HEK293 (cell line): ENCODE data around the gene GNPDA1.
A peak's percentile ranks its signal among the peaks of the same experiment; 100 is the strongest.

ENCODE experiments used
- BCL11A ChIP-seq: fragments of 450-650 bp; formaldehyde crosslinking; IDR thresholded peaks from 2 replicates; pipeline ENCODE4 v1.5.1; 2016; ENCODE audit warnings: low read depth, missing biosample characterization, missing genetic modification characterization
- GFI1B ChIP-seq: fragments of 450-650 bp; formaldehyde crosslinking; IDR thresholded peaks from 2 replicates; pipeline ENCODE4 v1.5.1; 2016; ENCODE audit warnings: missing biosample characterization, missing genetic modification characterization
- KLF8 ChIP-seq: fragments of 450-650 bp; formaldehyde crosslinking; IDR thresholded peaks from 2 replicates; pipeline ENCODE4 v1.5.1; 2016; ENCODE audit warnings: missing biosample characterization, missing genetic modification characterization
- MEIS1 ChIP-seq: sonication (generic); formaldehyde crosslinking; IDR thresholded peaks from 2 replicates; pipeline ENCODE4 v1.8.1; 2022; ENCODE audit warnings: missing genetic modification reagents, mild to moderate bottlenecking, borderline replicate concordance
- ZBTB44 ChIP-seq: fragments of 450-650 bp; IDR thresholded peaks from 2 replicates; pipeline ENCODE4 v1.5.1; 2018; ENCODE audit warnings: missing biosample characterization, mild to moderate bottlenecking, missing genetic modification characterization
- ZIC2 ChIP-seq: fragments of 450-650 bp; formaldehyde crosslinking; IDR thresholded peaks from 2 replicates; pipeline ENCODE4 v1.5.1; 2016; ENCODE audit warnings: missing biosample characterization, missing genetic modification characterization
- ZNF157 ChIP-seq: fragments of 450-650 bp; formaldehyde crosslinking; IDR thresholded peaks from 2 replicates; pipeline ENCODE4 v1.5.1; 2016; ENCODE audit warnings: missing biosample characterization, missing genetic modification characterization
- ZNF175 ChIP-seq: fragments of 450-650 bp; formaldehyde crosslinking; IDR thresholded peaks from 2 replicates; pipeline ENCODE4 v1.5.1; 2016; ENCODE audit warnings: missing biosample characterization, missing genetic modification characterization
- ZNF19 ChIP-seq: fragments of 450-650 bp; formaldehyde crosslinking; IDR thresholded peaks from 2 replicates; pipeline ENCODE4; 2016; ENCODE audit warnings: missing biosample characterization, missing genetic modification characterization, low read depth
- ZNF202 ChIP-seq: fragments of 450-650 bp; formaldehyde crosslinking; IDR thresholded peaks from 2 replicates; pipeline ENCODE4 v1.5.1; 2016; ENCODE audit warnings: missing biosample characterization, missing genetic modification characterization, borderline replicate concordance
- ZNF214 ChIP-seq: fragments of 450-650 bp; formaldehyde crosslinking; IDR thresholded peaks from 2 replicates; pipeline ENCODE4 v1.5.1; 2017; ENCODE audit warnings: missing biosample characterization, mild to moderate bottlenecking, missing genetic modification characterization, borderline replicate concordance
- ZNF24 ChIP-seq: fragments of 450-650 bp; formaldehyde crosslinking; IDR thresholded peaks from 2 replicates; pipeline ENCODE4 v1.5.1; 2016; ENCODE audit warnings: missing biosample characterization, missing genetic modification characterization
- ZNF266 ChIP-seq: fragments of 450-650 bp; formaldehyde crosslinking; IDR thresholded peaks from 2 replicates; pipeline ENCODE4 v1.5.1; 2016; ENCODE audit warnings: missing biosample characterization, missing genetic modification characterization, low read depth
- ZNF48 ChIP-seq: fragments of 450-650 bp; formaldehyde crosslinking; IDR thresholded peaks from 2 replicates; pipeline ENCODE4 v1.5.1; 2016; ENCODE audit warnings: missing biosample characterization, missing genetic modification characterization
- ZNF624 ChIP-seq: fragments of 450-650 bp; formaldehyde crosslinking; IDR thresholded peaks from 2 replicates; pipeline ENCODE4 v1.5.1; 2017; ENCODE audit warnings: missing biosample characterization, missing genetic modification characterization
- ZNF639 ChIP-seq: fragments of 450-650 bp; formaldehyde crosslinking; IDR thresholded peaks from 2 replicates; pipeline ENCODE4 v1.5.1; 2016; ENCODE audit warnings: missing biosample characterization, missing genetic modification characterization
- ZNF701 ChIP-seq: fragments of 450-650 bp; formaldehyde crosslinking; IDR thresholded peaks from 2 replicates; pipeline ENCODE4 v1.5.1; 2016; ENCODE audit warnings: missing biosample characterization, missing genetic modification characterization
- ZNF707 ChIP-seq: fragments of 450-650 bp; formaldehyde crosslinking; IDR thresholded peaks from 2 replicates; pipeline ENCODE4 v1.5.1; 2016; ENCODE audit warnings: missing biosample characterization, missing genetic modification characterization
- ZXDB ChIP-seq: fragments of 450-650 bp; formaldehyde crosslinking; IDR thresholded peaks from 2 replicates; pipeline ENCODE4 v1.5.1; 2016; ENCODE audit warnings: missing biosample characterization, missing genetic modification characterization
- TF ChIP-seq, protein P1 (sequence below): fragments of 450-650 bp; IDR thresholded peaks from 2 replicates; pipeline ENCODE4 v1.5.1; 2018; ENCODE audit warnings: missing biosample characterization, missing genetic modification characterization
- TF ChIP-seq, protein P2 (sequence below): fragments of 450-650 bp; formaldehyde crosslinking; IDR thresholded peaks from 2 replicates; pipeline ENCODE4 v1.5.1; 2016; ENCODE audit warnings: missing biosample characterization, missing genetic modification characterization
- TF ChIP-seq, protein P3 (sequence below): fragments of 450-650 bp; formaldehyde crosslinking; IDR thresholded peaks from 2 replicates; pipeline ENCODE4 v1.5.0; 2017; ENCODE audit warnings: missing biosample characterization, missing genetic modification characterization, borderline replicate concordance
- TF ChIP-seq, protein P4 (sequence below): fragments of 450-650 bp; formaldehyde crosslinking; IDR thresholded peaks from 2 replicates; pipeline ENCODE4 v1.5.1; 2016; ENCODE audit warnings: missing biosample characterization, missing genetic modification characterization
- TF ChIP-seq, protein P5 (sequence below): fragments of 450-650 bp; formaldehyde crosslinking; IDR thresholded peaks from 2 replicates; pipeline ENCODE4 v1.5.1; 2016; ENCODE audit warnings: missing biosample characterization, missing genetic modification characterization
- TF ChIP-seq, protein P6 (sequence below): fragments of 450-650 bp; formaldehyde crosslinking; IDR thresholded peaks from 2 replicates; pipeline ENCODE4 v1.5.1; 2017; ENCODE audit warnings: missing biosample characterization, missing genetic modification characterization

The GNPDA1 gene

DNA sequence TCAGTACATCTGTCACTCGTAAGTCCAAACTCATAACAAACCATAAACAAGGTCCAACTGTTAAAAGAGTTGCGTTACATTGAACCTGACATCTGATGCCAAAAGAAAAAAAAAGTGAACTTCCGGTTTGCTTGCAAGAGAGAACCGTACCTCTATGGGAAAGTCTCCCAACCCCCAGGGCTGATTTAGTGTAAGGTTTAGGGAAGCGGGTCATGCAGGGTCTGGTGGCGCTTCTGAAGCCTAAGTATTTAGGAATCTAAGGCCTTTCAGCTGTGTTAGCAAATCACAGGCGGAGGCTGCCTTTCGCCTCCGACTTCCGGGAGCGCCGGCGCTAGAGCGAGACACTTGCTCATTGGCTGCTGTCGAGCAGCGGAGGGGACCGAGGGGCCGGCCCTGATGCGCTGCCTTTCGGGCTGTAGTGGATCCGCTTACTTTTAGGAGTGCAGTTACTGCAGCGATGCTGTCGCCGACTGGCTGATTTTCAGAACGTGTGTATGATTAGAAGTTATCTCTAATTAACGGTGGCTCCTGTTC, 12.0 kb upstream of the GNPDA1 start (continued):
- TF ChIP-seq, protein P1, sequence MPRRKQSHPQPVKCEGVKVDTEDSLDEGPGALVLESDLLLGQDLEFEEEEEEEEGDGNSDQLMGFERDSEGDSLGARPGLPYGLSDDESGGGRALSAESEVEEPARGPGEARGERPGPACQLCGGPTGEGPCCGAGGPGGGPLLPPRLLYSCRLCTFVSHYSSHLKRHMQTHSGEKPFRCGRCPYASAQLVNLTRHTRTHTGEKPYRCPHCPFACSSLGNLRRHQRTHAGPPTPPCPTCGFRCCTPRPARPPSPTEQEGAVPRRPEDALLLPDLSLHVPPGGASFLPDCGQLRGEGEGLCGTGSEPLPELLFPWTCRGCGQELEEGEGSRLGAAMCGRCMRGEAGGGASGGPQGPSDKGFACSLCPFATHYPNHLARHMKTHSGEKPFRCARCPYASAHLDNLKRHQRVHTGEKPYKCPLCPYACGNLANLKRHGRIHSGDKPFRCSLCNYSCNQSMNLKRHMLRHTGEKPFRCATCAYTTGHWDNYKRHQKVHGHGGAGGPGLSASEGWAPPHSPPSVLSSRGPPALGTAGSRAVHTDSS (tag by site-specific recombination), result no peak
- TF ChIP-seq ZNF266 (tag by site-specific recombination), result no peak
- TF ChIP-seq ZNF202 (tag by site-specific recombination), result no peak
- TF ChIP-seq ZNF624, result no peak
- TF ChIP-seq, protein P2, sequence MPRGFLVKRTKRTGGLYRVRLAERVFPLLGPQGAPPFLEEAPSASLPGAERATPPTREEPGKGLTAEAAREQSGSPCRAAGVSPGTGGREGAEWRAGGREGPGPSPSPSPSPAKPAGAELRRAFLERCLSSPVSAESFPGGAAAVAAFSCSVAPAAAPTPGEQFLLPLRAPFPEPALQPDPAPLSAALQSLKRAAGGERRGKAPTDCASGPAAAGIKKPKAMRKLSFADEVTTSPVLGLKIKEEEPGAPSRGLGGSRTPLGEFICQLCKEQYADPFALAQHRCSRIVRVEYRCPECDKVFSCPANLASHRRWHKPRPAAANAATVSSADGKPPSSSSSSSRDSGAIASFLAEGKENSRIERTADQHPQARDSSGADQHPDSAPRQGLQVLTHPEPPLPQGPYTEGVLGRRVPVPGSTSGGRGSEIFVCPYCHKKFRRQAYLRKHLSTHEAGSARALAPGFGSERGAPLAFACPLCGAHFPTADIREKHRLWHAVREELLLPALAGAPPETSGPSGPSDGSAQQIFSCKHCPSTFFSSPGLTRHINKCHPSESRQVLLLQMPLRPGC (tag by site-specific recombination), result 0 out of 2 replicates have a peak, but pooled peaks have one; percentile 45
- TF ChIP-seq, protein P3, sequence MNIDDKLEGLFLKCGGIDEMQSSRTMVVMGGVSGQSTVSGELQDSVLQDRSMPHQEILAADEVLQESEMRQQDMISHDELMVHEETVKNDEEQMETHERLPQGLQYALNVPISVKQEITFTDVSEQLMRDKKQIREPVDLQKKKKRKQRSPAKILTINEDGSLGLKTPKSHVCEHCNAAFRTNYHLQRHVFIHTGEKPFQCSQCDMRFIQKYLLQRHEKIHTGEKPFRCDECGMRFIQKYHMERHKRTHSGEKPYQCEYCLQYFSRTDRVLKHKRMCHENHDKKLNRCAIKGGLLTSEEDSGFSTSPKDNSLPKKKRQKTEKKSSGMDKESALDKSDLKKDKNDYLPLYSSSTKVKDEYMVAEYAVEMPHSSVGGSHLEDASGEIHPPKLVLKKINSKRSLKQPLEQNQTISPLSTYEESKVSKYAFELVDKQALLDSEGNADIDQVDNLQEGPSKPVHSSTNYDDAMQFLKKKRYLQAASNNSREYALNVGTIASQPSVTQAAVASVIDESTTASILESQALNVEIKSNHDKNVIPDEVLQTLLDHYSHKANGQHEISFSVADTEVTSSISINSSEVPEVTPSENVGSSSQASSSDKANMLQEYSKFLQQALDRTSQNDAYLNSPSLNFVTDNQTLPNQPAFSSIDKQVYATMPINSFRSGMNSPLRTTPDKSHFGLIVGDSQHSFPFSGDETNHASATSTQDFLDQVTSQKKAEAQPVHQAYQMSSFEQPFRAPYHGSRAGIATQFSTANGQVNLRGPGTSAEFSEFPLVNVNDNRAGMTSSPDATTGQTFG (tag by site-specific recombination), result no peak
- no peak for TF ChIP-seq ZNF48
- no peak for TF ChIP-seq ZNF707 (tag by site-specific recombination)
- TF ChIP-seq, protein P4, sequence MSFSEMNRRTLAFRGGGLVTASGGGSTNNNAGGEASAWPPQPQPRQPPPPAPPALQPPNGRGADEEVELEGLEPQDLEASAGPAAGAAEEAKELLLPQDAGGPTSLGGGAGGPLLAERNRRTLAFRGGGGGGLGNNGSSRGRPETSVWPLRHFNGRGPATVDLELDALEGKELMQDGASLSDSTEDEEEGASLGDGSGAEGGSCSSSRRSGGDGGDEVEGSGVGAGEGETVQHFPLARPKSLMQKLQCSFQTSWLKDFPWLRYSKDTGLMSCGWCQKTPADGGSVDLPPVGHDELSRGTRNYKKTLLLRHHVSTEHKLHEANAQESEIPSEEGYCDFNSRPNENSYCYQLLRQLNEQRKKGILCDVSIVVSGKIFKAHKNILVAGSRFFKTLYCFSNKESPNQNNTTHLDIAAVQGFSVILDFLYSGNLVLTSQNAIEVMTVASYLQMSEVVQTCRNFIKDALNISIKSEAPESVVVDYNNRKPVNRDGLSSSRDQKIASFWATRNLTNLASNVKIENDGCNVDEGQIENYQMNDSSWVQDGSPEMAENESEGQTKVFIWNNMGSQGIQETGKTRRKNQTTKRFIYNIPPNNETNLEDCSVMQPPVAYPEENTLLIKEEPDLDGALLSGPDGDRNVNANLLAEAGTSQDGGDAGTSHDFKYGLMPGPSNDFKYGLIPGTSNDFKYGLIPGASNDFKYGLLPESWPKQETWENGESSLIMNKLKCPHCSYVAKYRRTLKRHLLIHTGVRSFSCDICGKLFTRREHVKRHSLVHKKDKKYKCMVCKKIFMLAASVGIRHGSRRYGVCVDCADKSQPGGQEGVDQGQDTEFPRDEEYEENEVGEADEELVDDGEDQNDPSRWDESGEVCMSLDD (tag by site-specific recombination), result no peak
- no peak for TF ChIP-seq ZNF701 (tag by site-specific recombination)
- no peak; the same call in 1 of the 2 replicates for TF ChIP-seq GFI1B (tag by site-specific recombination)
- TF ChIP-seq ZNF19 (tag by site-specific recombination), result no peak
- TF ChIP-seq, protein P5, sequence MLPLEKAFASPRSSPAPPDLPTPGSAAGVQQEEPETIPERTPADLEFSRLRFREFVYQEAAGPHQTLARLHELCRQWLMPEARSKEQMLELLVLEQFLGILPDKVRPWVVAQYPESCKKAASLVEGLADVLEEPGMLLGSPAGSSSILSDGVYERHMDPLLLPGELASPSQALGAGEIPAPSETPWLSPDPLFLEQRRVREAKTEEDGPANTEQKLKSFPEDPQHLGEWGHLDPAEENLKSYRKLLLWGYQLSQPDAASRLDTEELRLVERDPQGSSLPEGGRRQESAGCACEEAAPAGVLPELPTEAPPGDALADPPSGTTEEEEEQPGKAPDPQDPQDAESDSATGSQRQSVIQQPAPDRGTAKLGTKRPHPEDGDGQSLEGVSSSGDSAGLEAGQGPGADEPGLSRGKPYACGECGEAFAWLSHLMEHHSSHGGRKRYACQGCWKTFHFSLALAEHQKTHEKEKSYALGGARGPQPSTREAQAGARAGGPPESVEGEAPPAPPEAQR (tag by site-specific recombination), result no peak
- no peak for TF ChIP-seq MEIS1 (CRISPR knock-in tag)
- TF ChIP-seq ZXDB (tag by site-specific recombination), result peak; percentile 70
- no peak for TF ChIP-seq ZNF214
- peak; percentile 36; the same call in 1 of the 2 replicates for TF ChIP-seq ZBTB44 (tag by site-specific recombination)
- TF ChIP-seq KLF8 (tag by site-specific recombination), result no peak
- TF ChIP-seq ZNF157, result no peak
- no peak for TF ChIP-seq ZIC2 (tag by site-specific recombination)
- TF ChIP-seq ZNF24, result peak; percentile 68; the same call in 1 of the 2 replicates
- TF ChIP-seq ZNF639, result no peak
- TF ChIP-seq ZNF175, result no peak
- TF ChIP-seq BCL11A, result peak; percentile 72; the same call in 1 of the 2 replicates
- TF ChIP-seq, protein P6, sequence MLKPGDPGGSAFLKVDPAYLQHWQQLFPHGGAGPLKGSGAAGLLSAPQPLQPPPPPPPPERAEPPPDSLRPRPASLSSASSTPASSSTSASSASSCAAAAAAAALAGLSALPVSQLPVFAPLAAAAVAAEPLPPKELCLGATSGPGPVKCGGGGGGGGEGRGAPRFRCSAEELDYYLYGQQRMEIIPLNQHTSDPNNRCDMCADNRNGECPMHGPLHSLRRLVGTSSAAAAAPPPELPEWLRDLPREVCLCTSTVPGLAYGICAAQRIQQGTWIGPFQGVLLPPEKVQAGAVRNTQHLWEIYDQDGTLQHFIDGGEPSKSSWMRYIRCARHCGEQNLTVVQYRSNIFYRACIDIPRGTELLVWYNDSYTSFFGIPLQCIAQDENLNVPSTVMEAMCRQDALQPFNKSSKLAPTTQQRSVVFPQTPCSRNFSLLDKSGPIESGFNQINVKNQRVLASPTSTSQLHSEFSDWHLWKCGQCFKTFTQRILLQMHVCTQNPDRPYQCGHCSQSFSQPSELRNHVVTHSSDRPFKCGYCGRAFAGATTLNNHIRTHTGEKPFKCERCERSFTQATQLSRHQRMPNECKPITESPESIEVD, result no peak
